ENCODE data around the gene KRTAP9-9. TPM values are rescaled to one million over a fixed set of nuclear protein-coding genes. Genes with fewer than 3 reads are reported as not detected.

KRTAP9-9 gene
- total and polyA plus RNA-seq, 2 of the 8 experiments (the other 6 are each of a cell fraction or from before 2014, with no cell fraction given) = not detected

GRCh38 chr17:41258406-41258805 lies 3.2 kb downstream of the KRTAP9-9 start:
- Histone ChIP-seq H2BK15ac (ENCODE audit: low read length) (no peak overlapping the region), H4K91ac (replicated peaks; ENCODE audit: insufficient read length, low read length) (no peak overlapping the region), H3K4me1 (replicated peaks in 1 of 4; ENCODE audit: control insufficient read depth in 3 of 4, insufficient read depth in 4 of 4, low read length in 3 of 4) (no peaks in the 10 kb centered on the region; a peak in 1 of 7 replicates), H2BK12ac (ENCODE audit: low read depth, low read length) (no peak overlapping the region), H2BK5ac (ENCODE audit: low read depth, low read length) (no peak overlapping the region), H3K79me2 (ENCODE audit: control insufficient read depth in 1 of 2, insufficient read depth in 2 of 2, low read length in 2 of 2) (no peaks in the 10 kb centered on the region), H3K18ac (ENCODE audit: extremely low read depth, low read length) (no peak overlapping the region), H4K8ac (ENCODE audit: extremely low read depth, insufficient read depth, low read length) (no peak overlapping the region), H3K79me1 (ENCODE audit: low read depth, low read length) (no peaks in the 10 kb centered on the region), H3K23me2 (ENCODE audit: low read depth, low read length) (no peaks in the 10 kb centered on the region), H3K36me3 (ENCODE audit: control insufficient read depth in 2 of 4, insufficient read depth in 4 of 4, low read length in 3 of 4) (no peaks in the 10 kb centered on the region), H2AK5ac (ENCODE audit: low read depth, low read length) (no peak overlapping the region), H3K9me3 (ENCODE audit: insufficient read depth in 2 of 2, low read depth in 1 of 2, low read length in 1 of 2) (no peaks in the 10 kb centered on the region), H3K4me2 (ENCODE audit: insufficient read depth in 1 of 2, low read depth in 2 of 2, low read length in 2 of 2) (no peak overlapping the region), H3K4ac (replicated peaks; ENCODE audit: insufficient read length, low read depth, low read length) (no peak overlapping the region), H3K56ac (replicated peaks; ENCODE audit: insufficient read length, low read depth, low read length) (no peak overlapping the region), H3K23ac (ENCODE audit: insufficient read length) (no peak overlapping the region), H3K27ac (ENCODE audit: low read depth, low read length) (no peak overlapping the region), H3K27me3 (replicated peaks in 1 of 4; ENCODE audit: control insufficient read depth in 3 of 4, extremely low read depth in 1 of 4, insufficient read depth in 3 of 4, low read length in 3 of 4) (no peaks in the 10 kb centered on the region), H3K4me3 (ENCODE audit: extremely low read depth in 1 of 4, insufficient read depth in 2 of 4, low read depth in 3 of 4, low read length in 4 of 4) (no peak overlapping the region), H2BK20ac (ENCODE audit: low read length) (no peak overlapping the region), H4K20me1 (replicated peaks in 1 of 2; ENCODE audit: control insufficient read depth in 1 of 2, insufficient read depth in 2 of 2, low read length in 2 of 2) (no peaks in the 10 kb centered on the region), H2BK120ac (replicated peaks; ENCODE audit: low read depth, low read length) (no peak overlapping the region), H4K5ac (ENCODE audit: insufficient read length, low read depth, low read length) (no peak overlapping the region), H3K14ac (ENCODE audit: insufficient read length) (no peak overlapping the region), H2AFZ (ENCODE audit: low read length) (no peak overlapping the region), H3K9ac (replicated peaks in 1 of 4; ENCODE audit: extremely low read depth in 1 of 4, low read depth in 3 of 4, low read length in 3 of 4) (no peak overlapping the region)
- ChIA-PET POLR2A (ENCODE audit: partially characterized antibody) (no interaction called here), CTCF (ENCODE audit: partially characterized antibody) (no interaction called here)
- no peak for FAIRE-seq
- DNase-seq (ENCODE audit: low read depth in 1 of 2, low spot score in 2 of 2) = no peak
- TF ChIP-seq KDM5A (IDR thresholded peaks at IDR 0.05; ENCODE audit: low read length) = no peak
- TF ChIP-seq BACH1 (IDR thresholded peaks at IDR 0.05; ENCODE audit: low read length) = no peak
- TF ChIP-seq FOSL1 (IDR thresholded peaks at IDR 0.05; ENCODE audit: insufficient read depth, low read depth, low read length) = no peak
- no peak for TF ChIP-seq CHD1 (IDR thresholded peaks at IDR 0.05; ENCODE audit: low read depth, low read length)
- no peak for TF ChIP-seq HDAC6 (IDR thresholded peaks at IDR 0.05; ENCODE audit: low read depth, low read length)
- no peak for TF ChIP-seq GTF2F1 (IDR thresholded peaks at IDR 0.05; ENCODE audit: borderline replicate concordance, low read depth, low read length)
- TF ChIP-seq SIN3A (conservative IDR thresholded peaks at IDR 0.05 in 1 of 2, IDR thresholded peaks at IDR 0.05 in 1 of 2; ENCODE audit: low read depth in 1 of 2, low read length in 2 of 2) = no peak

Data from H1 (cell line).